ENCODE measurements around the gene CCDC91. TPM values are rescaled to one million over a fixed set of nuclear protein-coding genes. Genes with fewer than 3 reads are reported as not detected.

Gene CCDC91
- polyA plus RNA-seq, 3 donors: 6.3 to 18.1 (median 15.6) TPM

- H3K9ac ChIP-seq (ENCODE audit: insufficient read depth, low read length, poor library complexity, severe bottlenecking): no peak overlapping the region
- no peak for DNase-seq
- H3K4me1 ChIP-seq (ENCODE audit: control insufficient read depth in 1 of 2, insufficient read depth in 2 of 2, low read length in 2 of 2): no peaks in the 10 kb centered on the region
- intact Hi-C loops (cut with micrococcal nuclease): no loop called here
- H3K9me3 ChIP-seq (replicated peaks in 1 of 2; ENCODE audit: control insufficient read depth in 1 of 2, insufficient read depth in 1 of 2, low read length in 2 of 2): no peaks in the 10 kb centered on the region
- Mint-ChIP-seq H3K9me3 (no peaks in the 10 kb centered on the region), H3K36me3 (peaks cover 2 to 9% of the 10 kb centered on the region in 2 donors), H3K27me3 (ENCODE audit: low read depth in 3 of 3) (no peaks in the 10 kb centered on the region), H3K4me1 (no peaks in the 10 kb centered on the region), H3K4me3 (no peak overlapping the region), H3K27ac (no peak overlapping the region)
- TF ChIP-seq, protein P1, sequence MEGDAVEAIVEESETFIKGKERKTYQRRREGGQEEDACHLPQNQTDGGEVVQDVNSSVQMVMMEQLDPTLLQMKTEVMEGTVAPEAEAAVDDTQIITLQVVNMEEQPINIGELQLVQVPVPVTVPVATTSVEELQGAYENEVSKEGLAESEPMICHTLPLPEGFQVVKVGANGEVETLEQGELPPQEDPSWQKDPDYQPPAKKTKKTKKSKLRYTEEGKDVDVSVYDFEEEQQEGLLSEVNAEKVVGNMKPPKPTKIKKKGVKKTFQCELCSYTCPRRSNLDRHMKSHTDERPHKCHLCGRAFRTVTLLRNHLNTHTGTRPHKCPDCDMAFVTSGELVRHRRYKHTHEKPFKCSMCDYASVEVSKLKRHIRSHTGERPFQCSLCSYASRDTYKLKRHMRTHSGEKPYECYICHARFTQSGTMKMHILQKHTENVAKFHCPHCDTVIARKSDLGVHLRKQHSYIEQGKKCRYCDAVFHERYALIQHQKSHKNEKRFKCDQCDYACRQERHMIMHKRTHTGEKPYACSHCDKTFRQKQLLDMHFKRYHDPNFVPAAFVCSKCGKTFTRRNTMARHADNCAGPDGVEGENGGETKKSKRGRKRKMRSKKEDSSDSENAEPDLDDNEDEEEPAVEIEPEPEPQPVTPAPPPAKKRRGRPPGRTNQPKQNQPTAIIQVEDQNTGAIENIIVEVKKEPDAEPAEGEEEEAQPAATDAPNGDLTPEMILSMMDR (IDR thresholded peaks at IDR 0.05): no peak
- no peaks in the 10 kb centered on the region for H3K27me3 ChIP-seq (ENCODE audit: control insufficient read depth in 2 of 2, insufficient read depth in 2 of 2, low read length in 2 of 2)
- no peak overlapping the region for H3K4me2 ChIP-seq (replicated peaks; ENCODE audit: extremely low read depth, low read length, poor library complexity, severe bottlenecking)
- H4K20me1 ChIP-seq (ENCODE audit: insufficient read depth, low read length): no peaks in the 10 kb centered on the region
- no peak overlapping the region for H3K27ac ChIP-seq (ENCODE audit: low read depth in 1 of 2, low read length in 2 of 2)
- H2AFZ ChIP-seq (ENCODE audit: insufficient read depth, low read depth, low read length, poor library complexity, severe bottlenecking): no peak overlapping the region
- no peak overlapping the region for H3K4me3 ChIP-seq (replicated peaks in 1 of 3; ENCODE audit: low read depth in 2 of 3, low read length in 3 of 3)
- no peaks in the 10 kb centered on the region for H3K79me2 ChIP-seq (ENCODE audit: insufficient read depth, low read length)
- WGBS (ENCODE audit: insufficient coverage): no CpG with 5 or more reads among the region's 1 CpG
- no peaks in the 10 kb centered on the region for H3K36me3 ChIP-seq (replicated peaks in 1 of 2; ENCODE audit: control insufficient read depth in 1 of 2, insufficient read depth in 2 of 2, low read length in 2 of 2)
These were observed 296.3 kb downstream of the CCDC91 start for GRCh38 chr12:28486521-28486920.

DNA sequence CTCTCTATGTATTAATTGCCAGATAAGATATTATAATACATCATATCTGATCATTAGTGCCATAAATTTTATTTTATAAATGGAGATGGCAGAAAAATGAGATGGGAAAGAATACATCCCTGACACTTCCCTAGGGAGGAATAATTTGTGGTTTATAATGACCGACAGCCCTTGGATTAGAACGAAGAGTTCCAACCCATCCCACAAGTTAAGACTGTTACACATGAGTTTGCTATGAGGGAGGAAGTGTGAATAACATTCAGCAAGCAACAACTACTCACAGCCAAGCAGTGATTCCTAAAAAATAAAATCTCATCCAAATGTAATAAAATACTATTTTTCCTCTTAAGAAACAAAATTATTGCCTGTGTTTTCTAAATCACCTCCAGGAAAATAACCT, 299.0 kb downstream of the CCDC91 start:
- Mint-ChIP-seq H3K27ac (no peak overlapping the region), H3K36me3 (peaks cover 2 to 6% of the 10 kb centered on the region in 2 donors), H3K4me3 (no peak overlapping the region), H3K9me3 (no peaks in the 10 kb centered on the region), H3K4me1 (no peaks in the 10 kb centered on the region), H3K27me3 (ENCODE audit: low read depth in 3 of 3) (no peaks in the 10 kb centered on the region)
- Histone ChIP-seq H3K4me3 (replicated peaks in 1 of 3; ENCODE audit: low read depth in 2 of 3, low read length in 3 of 3) (no peak overlapping the region), H3K36me3 (replicated peaks in 1 of 2; ENCODE audit: control insufficient read depth in 1 of 2, insufficient read depth in 2 of 2, low read length in 2 of 2) (no peaks in the 10 kb centered on the region), H3K9ac (ENCODE audit: insufficient read depth, low read length, poor library complexity, severe bottlenecking) (no peak overlapping the region), H3K4me1 (ENCODE audit: control insufficient read depth in 1 of 2, insufficient read depth in 2 of 2, low read length in 2 of 2) (no peaks in the 10 kb centered on the region), H2AFZ (ENCODE audit: insufficient read depth, low read depth, low read length, poor library complexity, severe bottlenecking) (no peak overlapping the region), H4K20me1 (ENCODE audit: insufficient read depth, low read length) (no peaks in the 10 kb centered on the region), H3K9me3 (replicated peaks in 1 of 2; ENCODE audit: control insufficient read depth in 1 of 2, insufficient read depth in 1 of 2, low read length in 2 of 2) (no peaks in the 10 kb centered on the region), H3K27ac (ENCODE audit: low read depth in 1 of 2, low read length in 2 of 2) (no peak overlapping the region), H3K27me3 (ENCODE audit: control insufficient read depth in 2 of 2, insufficient read depth in 2 of 2, low read length in 2 of 2) (no peaks in the 10 kb centered on the region), H3K79me2 (ENCODE audit: insufficient read depth, low read length) (no peaks in the 10 kb centered on the region), H3K4me2 (replicated peaks; ENCODE audit: extremely low read depth, low read length, poor library complexity, severe bottlenecking) (no peak overlapping the region)
- TF ChIP-seq, protein P1 (IDR thresholded peaks at IDR 0.05): no peak
- WGBS (ENCODE audit: insufficient coverage): no CpG with 5 or more reads among the region's 2 CpGs
- intact Hi-C loops (cut with micrococcal nuclease): no loop called here
- DNase-seq: no peak

Measured in CD14-positive monocyte (primary cell).